Stimulated activated naive CD8-positive, alpha-beta T cell treated with anti-CD3 and anti-CD28 coated beads, Interleukin-15, amount 100 ng/mL, for 72 hours (primary cell): ENCODE results near the gene CYCS.
A peak's percentile ranks its signal among the peaks of the same experiment; 100 is the strongest.
"Not testable (repeated sequence)": the region's sequence is repeated elsewhere in the genome, so short reads cannot be mapped to it uniquely, and the experiment has no call there.

Experiments used
- ATAC-seq: fragments of 150-1000 bp; cut with Tn5 transposase; 2 replicates; pipeline ENCODE4 v1.10.0; 2021; ENCODE audit warnings: mild to moderate bottlenecking, moderate library complexity
- DNase-seq, 2 donors: peaks; one replicate each; pipeline ENCODE4 v3.0.0; 2021 to 2022
- H3K27ac Mint-ChIP-seq, 2 donors: one replicate each; pipeline ENCODE4 v1.8.0; 2022; ENCODE audit warnings: mild to moderate bottlenecking in 2 of 2, mixed read lengths in 2 of 2, moderate library complexity in 2 of 2
- H3K27me3 Mint-ChIP-seq: one replicate; pipeline ENCODE4 v1.8.0; 2022; ENCODE audit warnings: mixed read lengths
- H3K4me1 Mint-ChIP-seq: one replicate; pipeline ENCODE4 v1.8.0; 2022; ENCODE audit warnings: mild to moderate bottlenecking, mixed read lengths
- H3K4me3 Mint-ChIP-seq, 2 donors: one replicate each; pipeline ENCODE4 v1.8.0; 2022; ENCODE audit warnings: mild to moderate bottlenecking in 2 of 2, mixed read lengths in 2 of 2, moderate library complexity in 1 of 2
- H3K9me3 Mint-ChIP-seq, 2 donors: one replicate each; pipeline ENCODE4 v1.8.0; 2022; ENCODE audit warnings: mixed read lengths in 2 of 2

CYCS gene

GRCh38 chr7:25095516-25096345 is 29.3 kb downstream of the CYCS start:
- Mint-ChIP-seq H3K27ac (no peak overlapping the region), H3K9me3 (no peaks in the 10 kb centered on the region), H3K4me3 (no peak overlapping the region), H3K4me1 (peaks cover 22% of the 10 kb centered on the region), H3K27me3 (peaks cover 17% of the 10 kb centered on the region)
- no peak for DNase-seq
- no peak for ATAC-seq

- DNase-seq (peak; percentile 80 to 82), ATAC-seq (peak; percentile 95)
- Mint-ChIP-seq H3K27me3 (peaks cover 17% of the 10 kb centered on the region), H3K9me3 (no peaks in the 10 kb centered on the region), H3K4me3 (no peak overlapping the region), H3K27ac (no peak overlapping the region), H3K4me1 (peaks cover 22% of the 10 kb centered on the region)
These were observed 31.7 kb downstream of the CYCS start for GRCh38 chr7:25093268-25093826.

GRCh38 chr7:25091779-25092178 is 33.3 kb downstream of the CYCS start:
- no peak overlapping the region for H3K4me3 Mint-ChIP-seq
- ATAC-seq (no peak), DNase-seq (no peak)
- peaks cover 11% of the 10 kb centered on the region for H3K27me3 Mint-ChIP-seq
- peaks cover 22% of the 10 kb centered on the region for H3K4me1 Mint-ChIP-seq
- no peaks in the 10 kb centered on the region for H3K9me3 Mint-ChIP-seq
- H3K27ac Mint-ChIP-seq = no peak overlapping the region

DNA sequence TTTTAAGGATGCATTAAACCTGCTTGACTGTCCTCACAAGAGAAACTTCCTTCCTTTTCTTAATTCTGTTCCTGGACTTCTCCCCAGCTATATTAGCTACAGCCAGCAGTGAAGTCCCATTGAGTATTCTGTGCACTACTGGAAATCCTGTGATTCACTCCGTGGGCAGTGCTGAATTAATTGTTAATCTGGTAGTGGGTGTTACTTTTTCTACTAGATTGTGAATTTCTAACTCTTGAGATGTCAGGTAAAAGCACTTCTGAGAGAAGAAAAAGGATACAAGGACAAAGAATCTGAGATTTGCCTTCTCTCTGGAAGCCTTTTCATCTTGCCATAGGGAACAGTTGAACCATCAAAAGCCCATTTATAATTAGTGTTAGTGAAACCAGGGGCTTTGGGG is 33.9 kb downstream of the CYCS start:
- Mint-ChIP-seq H3K27ac (no peak overlapping the region), H3K4me3 (no peak overlapping the region), H3K27me3 (peaks cover 10% of the 10 kb centered on the region), H3K4me1 (peaks cover 22% of the 10 kb centered on the region), H3K9me3 (no peaks in the 10 kb centered on the region)
- no peak for ATAC-seq
- DNase-seq = no peak

DNA sequence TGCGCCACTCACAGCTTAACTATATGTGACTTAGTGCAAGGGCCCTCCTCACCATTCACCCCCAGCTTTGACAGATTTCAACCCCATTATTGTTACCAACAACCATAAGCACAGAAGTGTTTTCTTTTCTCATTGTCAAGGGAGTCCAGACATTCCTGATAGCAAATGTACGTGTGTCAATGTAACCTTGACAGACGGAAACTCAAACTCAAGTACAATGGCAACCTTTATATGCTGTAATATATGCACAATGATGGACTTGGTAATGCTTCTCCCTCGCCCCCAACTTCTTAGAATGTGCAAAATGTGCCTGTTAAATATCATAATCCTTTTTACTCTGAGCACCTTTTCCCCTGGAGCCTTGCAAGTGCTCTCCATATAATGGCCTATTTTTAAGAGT is 34.7 kb downstream of the CYCS start:
- ATAC-seq = no peak

GRCh38 chr7:25087855-25088254 is 37.2 kb downstream of the CYCS start:
- DNase-seq (no peak), ATAC-seq (no peak)
- no peaks in the 10 kb centered on the region for H3K4me1 Mint-ChIP-seq
- H3K27ac Mint-ChIP-seq = no peak overlapping the region
- H3K4me3 Mint-ChIP-seq = no peak overlapping the region
- H3K9me3 Mint-ChIP-seq = no peaks in the 10 kb centered on the region
- peaks cover 4% of the 10 kb centered on the region for H3K27me3 Mint-ChIP-seq

More for the DNA sequence above, 34.7 kb downstream of the CYCS start:
- H3K4me3 Mint-ChIP-seq = no peak overlapping the region
- peaks cover 22% of the 10 kb centered on the region for H3K4me1 Mint-ChIP-seq
- H3K27ac Mint-ChIP-seq = no peak overlapping the region
- no peaks in the 10 kb centered on the region for H3K9me3 Mint-ChIP-seq
- peaks cover 8% of the 10 kb centered on the region for H3K27me3 Mint-ChIP-seq
- DNase-seq = no peak

GRCh38 chr7:25084821-25085220 is 40.2 kb downstream of the CYCS start:
- Mint-ChIP-seq H3K27ac (no peak overlapping the region), H3K4me1 (no peaks in the 10 kb centered on the region), H3K27me3 (peaks cover 15% of the 10 kb centered on the region), H3K4me3 (no peak overlapping the region), H3K9me3 (no peaks in the 10 kb centered on the region)
- ATAC-seq = no peak
- no peak for DNase-seq

GRCh38 chr7:25083201-25083600 is 41.9 kb downstream of the CYCS start:
- no peak overlapping the region for H3K4me3 Mint-ChIP-seq
- H3K27ac Mint-ChIP-seq = no peak overlapping the region
- ATAC-seq (no peak), DNase-seq (no peak)
- H3K9me3 Mint-ChIP-seq = no peaks in the 10 kb centered on the region
- no peaks in the 10 kb centered on the region for H3K4me1 Mint-ChIP-seq
- peaks cover 18% of the 10 kb centered on the region for H3K27me3 Mint-ChIP-seq

DNA sequence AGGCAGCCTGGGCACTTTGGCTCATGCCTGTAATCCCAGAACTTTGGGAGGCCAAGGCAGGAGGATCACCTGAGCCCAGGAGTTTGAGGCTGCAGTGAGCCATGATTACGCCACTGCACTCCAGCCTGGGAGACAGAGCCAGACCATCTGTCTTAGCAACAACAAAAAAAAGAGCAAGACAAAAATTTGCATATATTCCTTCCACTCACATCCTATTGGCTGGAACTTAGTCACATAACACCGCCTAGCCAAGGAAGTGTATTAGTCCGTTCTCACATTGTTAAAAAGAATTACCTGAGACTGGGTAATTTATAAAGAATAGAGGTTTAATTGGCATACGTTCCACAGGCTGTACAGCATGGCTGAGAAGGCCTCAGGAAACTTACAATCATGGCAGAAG is 43.0 kb downstream of the CYCS start:
- H3K27ac Mint-ChIP-seq = peak overlapping the region in 1 of 2 donors; percentile 8
- ATAC-seq, H3K9me3 Mint-ChIP-seq, DNase-seq, H3K4me1 Mint-ChIP-seq, H3K4me3 Mint-ChIP-seq: not testable (repeated sequence)
- H3K27me3 Mint-ChIP-seq = peaks cover 30% of the 10 kb centered on the region

- Mint-ChIP-seq H3K9me3 (no peaks in the 10 kb centered on the region), H3K27ac (no peak overlapping the region), H3K27me3 (peaks cover 27% of the 10 kb centered on the region), H3K4me1 (peaks cover 18% of the 10 kb centered on the region), H3K4me3 (no peak overlapping the region)
- ATAC-seq (no peak), DNase-seq (no peak)
These were observed 48.0 kb downstream of the CYCS start for GRCh38 chr7:25077096-25077495.

DNA sequence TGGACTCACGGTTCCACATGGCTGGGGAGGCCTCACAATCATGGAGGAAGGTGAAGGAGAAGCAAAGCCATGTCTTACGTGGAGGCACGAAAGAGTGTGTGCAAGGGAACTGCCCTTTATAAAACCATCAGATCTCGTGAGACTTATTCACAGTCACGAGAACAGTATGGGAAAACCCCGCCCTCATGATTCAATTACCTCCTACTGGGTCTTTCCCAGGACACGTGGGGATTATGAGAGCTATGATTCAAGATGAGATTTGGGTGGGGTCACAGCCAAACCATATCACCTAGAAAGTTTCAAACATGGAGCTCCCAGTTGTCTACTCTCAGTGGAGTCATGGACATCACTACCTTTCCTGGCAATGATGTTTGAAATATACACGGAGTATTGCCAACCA is 49.6 kb downstream of the CYCS start:
- ATAC-seq = peak; percentile 64
- H3K4me3 Mint-ChIP-seq = no peak overlapping the region
- peak in 1 of 2 donors; percentile 45 for DNase-seq
- H3K9me3 Mint-ChIP-seq = no peaks in the 10 kb centered on the region
- H3K27ac Mint-ChIP-seq = no peak overlapping the region
- H3K4me1 Mint-ChIP-seq = peaks cover 18% of the 10 kb centered on the region
- peaks cover 24% of the 10 kb centered on the region for H3K27me3 Mint-ChIP-seq

DNA sequence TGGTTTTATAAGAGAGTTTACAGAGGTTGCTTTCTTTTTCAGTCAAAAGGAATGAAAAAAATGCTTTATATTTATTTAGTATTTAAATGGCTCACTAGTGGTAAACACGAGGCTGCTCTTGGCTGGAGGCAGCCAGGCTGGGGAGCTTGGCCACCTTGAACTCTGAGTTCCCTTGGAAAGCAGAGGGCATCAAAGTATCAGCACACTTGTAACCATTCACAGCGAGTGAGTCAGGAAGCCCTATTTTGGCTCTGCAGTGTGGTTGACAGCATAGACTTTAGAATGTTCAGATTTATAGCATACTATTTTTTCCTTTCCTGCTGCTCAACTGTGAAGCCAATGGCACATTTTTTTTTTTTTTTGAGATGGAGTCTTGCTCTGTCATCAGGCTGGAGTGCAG is 51.6 kb downstream of the CYCS start:
- peaks cover 18% of the 10 kb centered on the region for H3K4me1 Mint-ChIP-seq
- no peak overlapping the region for H3K4me3 Mint-ChIP-seq
- DNase-seq (no peak), ATAC-seq (peak; percentile 62)
- peak overlapping the region in 1 of 2 donors; percentile 94 for H3K27ac Mint-ChIP-seq
- peaks cover 24% of the 10 kb centered on the region for H3K27me3 Mint-ChIP-seq
- no peaks in the 10 kb centered on the region for H3K9me3 Mint-ChIP-seq
